Measurements from ENCODE around the gene FARP1. TPM values are rescaled to one million over a fixed set of nuclear protein-coding genes. Genes with fewer than 3 reads are reported as not detected.

The FARP1 gene
- total RNA-seq, 1 donor from 2014 or later, result 17.7 TPM

- intact Hi-C loops (cut with DNase I), result no loop called here
- no peaks in the 10 kb centered on the region for H3K4me1 ChIP-seq
- H3K36me3 ChIP-seq, result no peaks in the 10 kb centered on the region
- TF ChIP-seq POLR2A (IDR thresholded peaks at IDR 0.05), result no peak
- TF ChIP-seq POLR2AphosphoS5 (IDR thresholded peaks at IDR 0.05; ENCODE audit: insufficient read depth in 1 of 2, low read depth in 1 of 2), result no peak
- DNase-seq (ENCODE audit: extremely low spot score in 2 of 2), result no peak
- no peak overlapping the region for H3K27ac ChIP-seq
- no peak overlapping the region for H3K4me3 ChIP-seq
- H3K27me3 ChIP-seq, result no peaks in the 10 kb centered on the region
- no peaks in the 10 kb centered on the region for H3K9me3 ChIP-seq
Observed at GRCh38 chr13:98360545-98360944, 217.7 kb downstream of the FARP1 start.

GRCh38 chr13:98363326-98363725, 220.4 kb downstream of the FARP1 start:
- Histone ChIP-seq H3K36me3 (no peaks in the 10 kb centered on the region), H3K9me3 (no peaks in the 10 kb centered on the region), H3K27me3 (no peaks in the 10 kb centered on the region), H3K4me1 (no peaks in the 10 kb centered on the region), H3K27ac (no peak overlapping the region), H3K4me3 (no peak overlapping the region)
- peak in 1 of 2 donors; percentile 61 for DNase-seq (ENCODE audit: extremely low spot score in 2 of 2)
- intact Hi-C loops (cut with DNase I), result no loop called here
- TF ChIP-seq POLR2A (IDR thresholded peaks at IDR 0.05) (no peak), CTCF (IDR thresholded peaks at IDR 0.05) (no peak)

- Histone ChIP-seq H3K36me3 (no peaks in the 10 kb centered on the region), H3K4me1 (no peaks in the 10 kb centered on the region), H3K9me3 (no peaks in the 10 kb centered on the region), H3K27me3 (no peaks in the 10 kb centered on the region), H3K27ac (no peak overlapping the region), H3K4me3 (no peak overlapping the region)
- TF ChIP-seq POLR2AphosphoS5 (IDR thresholded peaks at IDR 0.05; ENCODE audit: insufficient read depth in 1 of 2, low read depth in 1 of 2), result no peak
- no peak for DNase-seq (ENCODE audit: extremely low spot score in 2 of 2)
- intact Hi-C loops (cut with DNase I), result no loop called here
Observed at GRCh38 chr13:98364179-98364578, 221.3 kb downstream of the FARP1 start.

GRCh38 chr13:98364647-98365046, 221.8 kb downstream of the FARP1 start:
- Histone ChIP-seq H3K36me3 (no peaks in the 10 kb centered on the region), H3K27me3 (no peaks in the 10 kb centered on the region), H3K4me1 (no peaks in the 10 kb centered on the region), H3K4me3 (no peak overlapping the region), H3K27ac (no peak overlapping the region), H3K9me3 (no peaks in the 10 kb centered on the region)
- peak in 1 of 2 donors; percentile 9 for DNase-seq (ENCODE audit: extremely low spot score in 2 of 2)
- intact Hi-C loops (cut with DNase I), result no loop called here
- TF ChIP-seq POLR2A (IDR thresholded peaks at IDR 0.05) (no peak), POLR2AphosphoS5 (IDR thresholded peaks at IDR 0.05; ENCODE audit: insufficient read depth in 1 of 2, low read depth in 1 of 2) (no peak), CTCF (IDR thresholded peaks at IDR 0.05) (no peak)

GRCh38 chr13:98365302-98365701, 222.4 kb downstream of the FARP1 start:
- Histone ChIP-seq H3K4me3 (no peak overlapping the region), H3K9me3 (no peaks in the 10 kb centered on the region), H3K36me3 (no peaks in the 10 kb centered on the region), H3K27me3 (no peaks in the 10 kb centered on the region), H3K27ac (no peak overlapping the region), H3K4me1 (no peaks in the 10 kb centered on the region)
- TF ChIP-seq CTCF (IDR thresholded peaks at IDR 0.05) (no peak), POLR2A (IDR thresholded peaks at IDR 0.05) (no peak), POLR2AphosphoS5 (IDR thresholded peaks at IDR 0.05; ENCODE audit: insufficient read depth in 1 of 2, low read depth in 1 of 2) (no peak)
- intact Hi-C loops (cut with DNase I), result no loop called here
- DNase-seq (ENCODE audit: extremely low spot score in 2 of 2), result no peak

- H3K4me3 ChIP-seq, result no peak overlapping the region
- no peak for TF ChIP-seq POLR2AphosphoS5 (IDR thresholded peaks at IDR 0.05; ENCODE audit: insufficient read depth in 1 of 2, low read depth in 1 of 2)
- TF ChIP-seq POLR2A (IDR thresholded peaks at IDR 0.05), result no peak
- no peak for TF ChIP-seq CTCF (IDR thresholded peaks at IDR 0.05)
- intact Hi-C loops (cut with DNase I), result no loop called here
Observed at GRCh38 chr13:98366010-98366409, 223.1 kb downstream of the FARP1 start.

More at GRCh38 chr13:98366010-98366409, 223.1 kb downstream of the FARP1 start:
- Histone ChIP-seq H3K9me3 (no peaks in the 10 kb centered on the region), H3K27me3 (no peaks in the 10 kb centered on the region), H3K27ac (no peak overlapping the region), H3K4me1 (no peaks in the 10 kb centered on the region), H3K36me3 (no peaks in the 10 kb centered on the region)
- no peak for DNase-seq (ENCODE audit: extremely low spot score in 2 of 2)
